ENCODE measurements around the gene KRT72. TPM values are rescaled to one million over a fixed set of nuclear protein-coding genes. Genes with fewer than 3 reads are reported as not detected.

The KRT72 gene
- total RNA-seq, 3 donors from 2014 or later: not detected

DNA sequence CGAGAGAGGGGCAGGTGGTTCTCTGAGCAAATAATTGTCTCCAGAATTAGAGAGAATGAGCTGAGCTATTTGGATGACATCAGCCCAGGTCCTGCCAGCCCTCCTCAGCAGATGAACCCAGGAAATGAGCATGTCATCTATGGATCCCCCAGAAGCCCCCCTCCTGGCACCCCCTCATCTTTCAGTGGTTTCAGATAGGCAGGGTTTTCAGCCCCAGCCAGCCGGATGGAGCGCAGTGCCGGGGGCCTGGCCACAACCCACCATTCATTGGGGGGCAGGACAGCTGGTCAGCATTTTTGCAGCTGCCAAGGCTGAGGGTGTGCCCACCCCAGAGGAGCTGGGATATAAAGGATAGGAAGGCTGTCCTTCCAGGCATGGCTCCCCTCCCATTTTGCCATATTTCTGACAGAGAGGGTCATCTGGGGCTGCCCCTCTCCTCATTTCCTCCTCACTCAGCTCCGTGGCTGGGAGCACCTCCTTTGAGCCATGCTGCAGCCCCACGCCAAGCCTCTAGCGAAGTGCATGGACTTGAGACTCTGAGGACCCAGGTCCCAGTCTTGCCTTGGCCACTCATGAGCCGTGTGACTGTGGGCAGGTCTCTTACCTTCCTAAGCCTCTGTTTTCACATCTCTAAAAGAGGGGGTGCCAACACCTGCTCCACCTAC, 42.4 kb downstream of the KRT72 start:
- ATAC-seq (no peak), DNase-seq (no peak)
- no peaks in the 10 kb centered on the region for H3K9me3 ChIP-seq
- H3K4me1 ChIP-seq (ENCODE audit: low read depth): no peaks in the 10 kb centered on the region
- H3K4me3 ChIP-seq: no peak overlapping the region
- TF ChIP-seq, protein P1, sequence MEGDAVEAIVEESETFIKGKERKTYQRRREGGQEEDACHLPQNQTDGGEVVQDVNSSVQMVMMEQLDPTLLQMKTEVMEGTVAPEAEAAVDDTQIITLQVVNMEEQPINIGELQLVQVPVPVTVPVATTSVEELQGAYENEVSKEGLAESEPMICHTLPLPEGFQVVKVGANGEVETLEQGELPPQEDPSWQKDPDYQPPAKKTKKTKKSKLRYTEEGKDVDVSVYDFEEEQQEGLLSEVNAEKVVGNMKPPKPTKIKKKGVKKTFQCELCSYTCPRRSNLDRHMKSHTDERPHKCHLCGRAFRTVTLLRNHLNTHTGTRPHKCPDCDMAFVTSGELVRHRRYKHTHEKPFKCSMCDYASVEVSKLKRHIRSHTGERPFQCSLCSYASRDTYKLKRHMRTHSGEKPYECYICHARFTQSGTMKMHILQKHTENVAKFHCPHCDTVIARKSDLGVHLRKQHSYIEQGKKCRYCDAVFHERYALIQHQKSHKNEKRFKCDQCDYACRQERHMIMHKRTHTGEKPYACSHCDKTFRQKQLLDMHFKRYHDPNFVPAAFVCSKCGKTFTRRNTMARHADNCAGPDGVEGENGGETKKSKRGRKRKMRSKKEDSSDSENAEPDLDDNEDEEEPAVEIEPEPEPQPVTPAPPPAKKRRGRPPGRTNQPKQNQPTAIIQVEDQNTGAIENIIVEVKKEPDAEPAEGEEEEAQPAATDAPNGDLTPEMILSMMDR (IDR thresholded peaks at IDR 0.05): no peak
- no peaks in the 10 kb centered on the region for H3K36me3 ChIP-seq (ENCODE audit: low read depth)
- intact Hi-C loops (cut with DNase I, micrococcal nuclease): no loop called here

- TF ChIP-seq, protein P1 (IDR thresholded peaks at IDR 0.05): no peak
- Histone ChIP-seq H3K4me3 (no peak overlapping the region), H3K4me1 (ENCODE audit: low read depth) (no peaks in the 10 kb centered on the region), H3K9me3 (no peaks in the 10 kb centered on the region), H3K36me3 (ENCODE audit: low read depth) (no peaks in the 10 kb centered on the region)
- ATAC-seq (no peak), DNase-seq (no peak)
- intact Hi-C loops (cut with DNase I, micrococcal nuclease): no loop called here
Observed at GRCh38 chr12:52557476-52557875, 43.8 kb downstream of the KRT72 start.

DNA sequence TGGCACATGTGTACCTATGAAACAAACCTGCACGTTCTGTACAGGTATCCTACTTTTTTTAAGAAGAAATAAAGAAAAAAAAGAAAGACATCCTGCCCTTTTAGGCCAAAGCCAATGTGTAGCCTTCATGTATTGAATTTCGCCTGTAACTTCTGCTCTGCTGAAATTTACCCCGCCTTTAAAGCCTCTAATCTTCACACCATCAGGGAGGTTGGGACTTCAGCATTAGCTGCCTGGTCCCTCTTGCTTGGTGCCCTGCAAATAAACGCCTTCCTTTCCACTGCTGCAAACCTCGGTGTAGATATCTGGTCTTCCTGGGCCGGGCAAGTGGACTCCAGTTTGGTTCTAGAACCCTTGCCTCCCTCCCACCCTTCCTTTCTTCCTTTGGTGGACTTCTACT, 45.7 kb downstream of the KRT72 start:
- Histone ChIP-seq H3K9me3 (no peaks in the 10 kb centered on the region), H3K4me3 (no peak overlapping the region), H3K4me1 (ENCODE audit: low read depth) (no peaks in the 10 kb centered on the region), H3K36me3 (ENCODE audit: low read depth) (no peaks in the 10 kb centered on the region)
- ATAC-seq: no peak
- intact Hi-C loops (cut with DNase I, micrococcal nuclease): no loop called here
- TF ChIP-seq, protein P1 (IDR thresholded peaks at IDR 0.05): no peak
- DNase-seq: no peak

- H3K9me3 ChIP-seq: no peaks in the 10 kb centered on the region
- TF ChIP-seq, protein P1 (IDR thresholded peaks at IDR 0.05): no peak
- DNase-seq (no peak), ATAC-seq (no peak)
- intact Hi-C loops (cut with DNase I, micrococcal nuclease): no loop called here
- H3K36me3 ChIP-seq (ENCODE audit: low read depth): no peaks in the 10 kb centered on the region
- H3K4me1 ChIP-seq (ENCODE audit: low read depth): no peaks in the 10 kb centered on the region
- H3K4me3 ChIP-seq: no peak within 1 kb of the TSS
Observed at GRCh38 chr12:52552681-52553195, 48.5 kb downstream of the KRT72 start, which contains the start of gene KRT71. KRT71 (minus strand) TSS chr12:52553145; CDS start chr12:52553077, 68 bp downstream.

- no peaks in the 10 kb centered on the region for H3K36me3 ChIP-seq (ENCODE audit: low read depth)
- H3K4me3 ChIP-seq: no peak overlapping the region
- no peak for DNase-seq
- no peaks in the 10 kb centered on the region for H3K4me1 ChIP-seq (ENCODE audit: low read depth)
- TF ChIP-seq, protein P1 (IDR thresholded peaks at IDR 0.05): no peak
- no peaks in the 10 kb centered on the region for H3K9me3 ChIP-seq
- no peak for ATAC-seq
- intact Hi-C loops (cut with DNase I, micrococcal nuclease): no loop called here
Observed at GRCh38 chr12:52552055-52552454, 49.2 kb downstream of the KRT72 start.

Data from mucosa of descending colon (tissue), 3 donors.